H1 (cell line): Measurements from ENCODE around the gene KERA. TPM values are rescaled to one million over a fixed set of nuclear protein-coding genes. Genes with fewer than 3 reads are reported as not detected.

Experiments
- CTCF ChIA-PET: fragments of 300-600 bp; sonication (Branson Sonifier 250); formaldehyde crosslinking; loops from one replicate; lab custom pipeline; 2021; ENCODE audit not compliant: partially characterized antibody; lab: Charles Lee
- POLR2A ChIA-PET: fragments of 300-600 bp; sonication (Branson Sonifier 250); formaldehyde crosslinking; loops from one replicate; lab custom pipeline; 2021; ENCODE audit warnings: inconsistent platforms; ENCODE audit not compliant: partially characterized antibody; lab: Charles Lee
- DNase-seq, 2 experiments: peaks; one replicate each; pipeline versions ENCODE4 v3.0.0 to v3.0.0-alpha.2; 2010 to 2022; ENCODE audit warnings: low spot score in 2 of 2, low read depth in 1 of 2, mixed read lengths in 1 of 2
- FAIRE-seq: peaks from 2 replicates; lab custom pipeline; 2011; peaks lifted over from hg19 to GRCh38; lab: Jason Lieb, UNC
- H2AFZ ChIP-seq: 2 replicates; pipeline ENCODE4 v1.8.1; 2012; ENCODE audit warnings: low read length, inconsistent platforms
- H2AK5ac ChIP-seq: 2 replicates; pipeline ENCODE4 v1.6.1; 2013; ENCODE audit warnings: low read depth, low read length
- H2BK120ac ChIP-seq: replicated peaks from 2 replicates; pipeline ENCODE3; 2013; ENCODE audit warnings: low read depth, low read length, inconsistent platforms
- H2BK12ac ChIP-seq: 2 replicates; pipeline ENCODE4 v1.6.1; 2013; ENCODE audit warnings: low read depth, low read length
- H2BK15ac ChIP-seq: 2 replicates; pipeline ENCODE4 v1.6.1; 2013; ENCODE audit warnings: low read length
- H2BK20ac ChIP-seq: 2 replicates; pipeline ENCODE4 v1.6.1; 2013; ENCODE audit warnings: low read length
- H2BK5ac ChIP-seq: 2 replicates; pipeline ENCODE4 v1.6.1; 2013; ENCODE audit warnings: low read depth, low read length
- H3K14ac ChIP-seq: 2 replicates; pipeline ENCODE4 v1.6.1; 2013; ENCODE audit warnings: inconsistent platforms; ENCODE audit not compliant: insufficient read length
- H3K18ac ChIP-seq: 2 replicates; pipeline ENCODE4 v1.6.1; 2013; ENCODE audit warnings: low read length; ENCODE audit errors: extremely low read depth
- H3K23ac ChIP-seq: 2 replicates; pipeline ENCODE4 v1.6.1; 2013; ENCODE audit warnings: inconsistent platforms; ENCODE audit not compliant: insufficient read length
- H3K23me2 ChIP-seq: 2 replicates; pipeline ENCODE4 v1.6.1; 2013; ENCODE audit warnings: low read depth, low read length
- H3K27ac ChIP-seq: 2 replicates; pipeline ENCODE4 v1.6.1; 2011; ENCODE audit warnings: low read depth, low read length, inconsistent platforms
- H3K27me3 ChIP-seq, 4 experiments: replicated peaks in 1 of 4; 1 replicate in 1 of 4; 2 replicates in 3 of 4; pipeline versions ENCODE4 v1.6.1 to v1.8.1; 2011 to 2013; ENCODE audit warnings: low read length in 3 of 4, mild to moderate bottlenecking in 3 of 4, inconsistent platforms in 2 of 4, mixed read lengths in 2 of 4, moderate library complexity in 1 of 4; ENCODE audit not compliant: control insufficient read depth in 3 of 4, insufficient read depth in 3 of 4; ENCODE audit errors: extremely low read depth in 1 of 4
- H3K36me3 ChIP-seq, 4 experiments: 2 replicates each; pipeline versions ENCODE4 v1.6.1 to v1.8.1; 2011 to 2013; ENCODE audit warnings: mild to moderate bottlenecking in 4 of 4, low read length in 3 of 4, moderate library complexity in 2 of 4, control low read depth in 1 of 4, inconsistent platforms in 1 of 4; ENCODE audit not compliant: insufficient read depth in 4 of 4, control insufficient read depth in 2 of 4
- H3K4ac ChIP-seq: replicated peaks from 2 replicates; pipeline ENCODE3; 2013; ENCODE audit warnings: low read length, low read depth, mixed read lengths, inconsistent platforms; ENCODE audit not compliant: insufficient read length
- H3K4me1 ChIP-seq, 4 experiments: replicated peaks in 1 of 4; 1 replicate in 1 of 4; 2 replicates in 3 of 4; pipeline versions ENCODE4 v1.6.1 to v1.8.1; 2011 to 2013; ENCODE audit warnings: low read length in 3 of 4, inconsistent platforms in 2 of 4, mixed read lengths in 1 of 4; ENCODE audit not compliant: insufficient read depth in 4 of 4, control insufficient read depth in 3 of 4
- H3K4me2 ChIP-seq, 2 experiments: 2 replicates each; pipeline versions ENCODE4 v1.6.1 to v1.8.1; 2011 to 2013; ENCODE audit warnings: low read depth in 2 of 2, low read length in 2 of 2, control low read depth in 1 of 2, inconsistent platforms in 1 of 2, mild to moderate bottlenecking in 1 of 2; ENCODE audit not compliant: insufficient read depth in 1 of 2
- H3K4me3 ChIP-seq, 4 experiments: fragments of 200-600, 300-600 bp in 1 of 4; sonication (generic), shearing (Covaris generic), sonication (Bioruptor Twin) in 1 of 4; 2 replicates each; pipeline versions ENCODE4 v1.5.1 to v1.8.1; 2011 to 2016; ENCODE audit warnings: low read length in 4 of 4, low read depth in 3 of 4, control low read depth in 2 of 4, inconsistent platforms in 2 of 4, mild to moderate bottlenecking in 2 of 4, mixed read lengths in 1 of 4, moderate library complexity in 1 of 4; ENCODE audit not compliant: insufficient read depth in 2 of 4; ENCODE audit errors: extremely low read depth in 1 of 4
- H3K56ac ChIP-seq: replicated peaks from 2 replicates; pipeline ENCODE3; 2013; ENCODE audit warnings: low read depth, mild to moderate bottlenecking, mixed read lengths, low read length, inconsistent platforms; ENCODE audit not compliant: insufficient read length
- H3K79me1 ChIP-seq: 2 replicates; pipeline ENCODE4 v1.6.1; 2013; ENCODE audit warnings: low read depth, low read length, control low read depth
- H3K79me2 ChIP-seq, 2 experiments: 2 replicates each; pipeline versions ENCODE4 v1.6.1 to v1.8.1; 2012 to 2013; ENCODE audit warnings: low read length in 2 of 2, mild to moderate bottlenecking in 2 of 2, inconsistent platforms in 1 of 2; ENCODE audit not compliant: insufficient read depth in 2 of 2, control insufficient read depth in 1 of 2
- H3K9ac ChIP-seq, 4 experiments: replicated peaks in 1 of 4; 1 replicate in 1 of 4; 2 replicates in 3 of 4; pipeline versions ENCODE4 v1.6.1 to v1.8.1; 2011 to 2013; ENCODE audit warnings: low read depth in 3 of 4, low read length in 3 of 4, control low read depth in 2 of 4, mild to moderate bottlenecking in 2 of 4, moderate library complexity in 2 of 4, inconsistent platforms in 1 of 4; ENCODE audit errors: extremely low read depth in 1 of 4
- H3K9me3 ChIP-seq, 2 experiments: 2 replicates each; pipeline versions ENCODE4 v1.6.1 to v1.8.1; 2012 to 2013; ENCODE audit warnings: mild to moderate bottlenecking in 2 of 2, moderate library complexity in 2 of 2, control low read depth in 1 of 2, inconsistent platforms in 1 of 2, low read depth in 1 of 2, low read length in 1 of 2, mixed read lengths in 1 of 2; ENCODE audit not compliant: insufficient read depth in 2 of 2
- H4K20me1 ChIP-seq, 2 experiments: replicated peaks in 1 of 2; 2 replicates each; pipeline versions ENCODE3 to v1.8.1; 2011 to 2013; ENCODE audit warnings: inconsistent platforms in 2 of 2, low read length in 2 of 2, mild to moderate bottlenecking in 1 of 2; ENCODE audit not compliant: insufficient read depth in 2 of 2, control insufficient read depth in 1 of 2
- H4K5ac ChIP-seq: 2 replicates; pipeline ENCODE4 v1.6.1; 2013; ENCODE audit warnings: low read length, low read depth, mixed read lengths, inconsistent platforms; ENCODE audit not compliant: insufficient read length
- H4K8ac ChIP-seq: 2 replicates; pipeline ENCODE4 v1.8.0; 2013; ENCODE audit warnings: mild to moderate bottlenecking, moderate library complexity, low read length, inconsistent platforms; ENCODE audit not compliant: insufficient read depth; ENCODE audit errors: extremely low read depth
- H4K91ac ChIP-seq: replicated peaks from 2 replicates; pipeline ENCODE3; 2013; ENCODE audit warnings: low read length, mixed read lengths, inconsistent platforms; ENCODE audit not compliant: insufficient read length
- ZNF274 ChIP-seq: IDR thresholded peaks from 2 replicates; pipeline ENCODE4 v1.7.0; 2012; ENCODE audit warnings: low read length, borderline replicate concordance; ENCODE audit errors: extremely low read depth
- WGBS, 2 experiments: shearing (Covaris generic) in 1 of 2; methylation state at CpG; one replicate each; pipeline versions ENCODE4 v1.1.6 to v1.1.7; 2013 to 2015; ENCODE audit warnings: low lambda C conversion rate in 2 of 2, mixed read lengths in 2 of 2, inconsistent platforms in 1 of 2, low coverage in 1 of 2, missing lambda C conversion rate in 1 of 2; ENCODE audit not compliant: insufficient replicate concordance in 2 of 2, insufficient coverage in 1 of 2, insufficient read length in 1 of 2; ENCODE audit errors: extremely low coverage in 1 of 2, missing lambda C conversion rate in 1 of 2; 5-methylcytosine and 5-hydroxymethylcytosine counted together
- polyA plus RNA-seq, 7 experiments: library from polyadenylated mRNA; depleted of rRNA in 3 of 7; stranded (reverse) in 5 of 7; unstranded in 2 of 7; fragments of >200 nt in 5 of 7; fragments of 200-250 nt in 2 of 7; gene quantifications; 1 replicate in 5 of 7; 2 replicates in 1 of 7; 4 replicates in 1 of 7; pipeline versions ENCODE4 v1.2.1 to v1.2.3, GENCODE V29; 2011 to 2013; ENCODE audit warnings: missing spikeins in 2 of 7, mixed read lengths in 2 of 7
- total RNA-seq: library from RNA; stranded (reverse); fragmentation: NEBNext Ultra II Directional; extraction: Animal tissue kit (Norgen Biotek cat#: 25700); gene quantifications from 2 replicates; pipeline ENCODE4 v1.2.1, GENCODE V29; 2021

KERA gene
- total and polyA plus RNA-seq, 2 of the 8 experiments (the other 6 are each of a cell fraction or from before 2014, with no cell fraction given), result not detected

GRCh38 chr12:91061091-91061490 lies 3.3 kb upstream of the KERA start:
- Histone ChIP-seq H3K14ac (no peak overlapping the region), H2BK5ac (no peak overlapping the region), H2BK20ac (no peak overlapping the region), H3K18ac (no peak overlapping the region), H3K79me1 (no peaks in the 10 kb centered on the region), H4K91ac (no peak overlapping the region), H3K4me2 (no peak overlapping the region), H2AFZ (no peak overlapping the region), H3K9me3 (no peaks in the 10 kb centered on the region), H3K23ac (no peak overlapping the region), H3K79me2 (no peaks in the 10 kb centered on the region), H2BK120ac (no peak overlapping the region), H3K36me3 (no peaks in the 10 kb centered on the region), H2AK5ac (no peak overlapping the region), H3K27ac (no peak overlapping the region), H3K27me3 (no peaks in the 10 kb centered on the region), H3K23me2 (no peaks in the 10 kb centered on the region), H4K8ac (no peak overlapping the region), H2BK15ac (no peak overlapping the region), H3K4me1 (no peaks in the 10 kb centered on the region), H3K4ac (no peak overlapping the region), H2BK12ac (no peak overlapping the region), H3K9ac (no peak overlapping the region), H3K4me3 (no peak overlapping the region), H4K20me1 (no peaks in the 10 kb centered on the region), H4K5ac (no peak overlapping the region), H3K56ac (no peak overlapping the region)
- CTCF ChIA-PET, result interaction anchor here (1.1 kb wide), 1 partner anchor 47 kb away, joined by 6 read pairs; no protein-coding TSS in a partner anchor
- no peak for FAIRE-seq
- WGBS, 2 experiments, result 86% methylated on average over 1 of the region's 1 CpG; no CpG with 5 or more reads in 1 of the 2 experiments
- TF ChIP-seq ZNF274, result no peak
- no peak for DNase-seq
- POLR2A ChIA-PET, result no interaction called here
